ENCODE data around the gene TRIM6. TPM values are rescaled to one million over a fixed set of nuclear protein-coding genes. Genes with fewer than 3 reads are reported as not detected.
"Not testable (repeated sequence)": the region's sequence is repeated elsewhere in the genome, so short reads cannot be mapped to it uniquely, and the experiment has no call there.

Gene TRIM6
- 10 to 100 TPM; 16.9 to 73.5 (median 39.6) TPM for polyA plus RNA-seq (ENCODE audit: insufficient read length in 4 of 4)

GRCh38 chr11:5596607-5597201 is at the start of gene TRIM6:
Gene TRIM6 (plus strand): TSS chr11:5596637. CDS start chr11:5596898, 261 bp downstream.
- peak in 2 of 4 donors; percentile 31 to 38 for DNase-seq (ENCODE audit: low read depth in 4 of 4, low spot score in 3 of 4)

DNA sequence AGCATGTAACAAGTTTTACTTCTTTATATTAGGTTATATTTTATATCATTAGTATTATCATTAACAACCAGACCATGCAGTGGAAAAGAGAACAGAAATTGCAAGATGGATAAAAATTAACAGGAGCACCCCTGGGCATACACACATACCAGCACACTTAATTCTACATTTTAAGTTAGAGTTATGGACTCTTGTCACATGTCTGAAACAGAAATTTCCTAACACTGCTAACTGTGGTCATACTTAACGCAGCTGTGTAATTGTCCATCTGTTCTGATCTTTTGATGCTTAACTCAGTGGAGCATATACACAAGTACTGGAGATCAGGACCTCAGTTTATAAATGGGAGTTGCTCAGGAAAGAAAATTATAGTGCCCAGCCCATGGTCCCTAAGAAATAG is 48.5 kb upstream of the TRIM6 start:
- DNase-seq (ENCODE audit: low read depth in 4 of 4, low spot score in 3 of 4) = no peak

DNA sequence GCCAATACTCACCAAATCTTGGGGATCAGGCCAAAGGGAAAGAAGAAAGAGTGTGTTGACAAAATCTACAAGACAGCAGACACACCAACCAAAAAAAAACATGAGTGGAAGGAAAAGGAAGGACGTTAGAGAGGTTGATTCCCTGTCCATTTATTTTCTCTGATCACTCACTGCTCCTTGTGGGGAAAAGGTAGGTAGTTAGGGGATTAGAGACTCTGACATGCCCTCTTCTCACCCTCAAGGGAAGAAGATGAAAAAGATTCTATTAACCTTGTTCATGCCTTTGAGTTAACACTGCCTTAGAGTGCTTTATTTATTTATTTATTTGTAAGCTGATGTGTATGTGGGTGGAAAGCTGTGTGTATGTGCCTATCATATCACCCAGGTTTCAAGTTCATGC is 48.0 kb upstream of the TRIM6 start, which contains the start of gene OR52H1:
OR52H1 (minus strand) TSS at position 101 of the 400 bp plus-strand sequence. CDS start 3,035 bp downstream, outside the sequence.
- DNase-seq (ENCODE audit: low read depth in 4 of 4, low spot score in 3 of 4) = no peak

DNA sequence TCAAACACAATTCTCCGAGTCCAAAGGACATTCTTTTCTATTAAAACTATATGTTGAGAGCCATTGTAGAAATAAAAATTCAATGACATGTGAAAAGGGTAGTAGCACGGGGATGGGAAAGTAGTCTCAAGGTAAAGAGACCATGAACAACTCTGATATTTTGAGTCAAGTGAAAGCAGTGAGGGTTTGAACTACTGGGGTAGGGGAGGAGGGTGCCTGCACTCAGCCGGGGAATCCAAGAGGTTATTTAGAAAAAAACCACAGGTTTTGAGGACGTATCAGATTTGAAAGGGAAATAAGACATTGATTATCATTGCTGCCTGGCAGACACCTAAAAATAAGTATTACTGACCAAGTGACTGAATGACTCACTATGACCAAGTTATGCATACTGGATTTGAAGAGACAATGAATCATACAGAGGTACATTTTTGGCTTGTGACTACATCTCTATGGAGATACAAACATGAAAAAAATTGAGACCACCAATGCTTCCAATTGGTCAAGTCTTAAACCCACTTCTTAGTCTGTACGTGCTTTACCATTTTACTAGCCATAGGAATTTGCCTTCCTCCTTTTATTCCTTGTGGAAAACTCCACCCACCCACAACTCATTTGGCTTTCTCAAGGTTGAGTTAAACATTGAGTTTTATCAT is 45.9 kb upstream of the TRIM6 start:
- no peak for DNase-seq (ENCODE audit: low read depth in 4 of 4, low spot score in 3 of 4)

GRCh38 chr11:5553343-5553742 is 43.1 kb upstream of the TRIM6 start:
- DNase-seq (ENCODE audit: low read depth in 4 of 4, low spot score in 3 of 4) = no peak

DNA sequence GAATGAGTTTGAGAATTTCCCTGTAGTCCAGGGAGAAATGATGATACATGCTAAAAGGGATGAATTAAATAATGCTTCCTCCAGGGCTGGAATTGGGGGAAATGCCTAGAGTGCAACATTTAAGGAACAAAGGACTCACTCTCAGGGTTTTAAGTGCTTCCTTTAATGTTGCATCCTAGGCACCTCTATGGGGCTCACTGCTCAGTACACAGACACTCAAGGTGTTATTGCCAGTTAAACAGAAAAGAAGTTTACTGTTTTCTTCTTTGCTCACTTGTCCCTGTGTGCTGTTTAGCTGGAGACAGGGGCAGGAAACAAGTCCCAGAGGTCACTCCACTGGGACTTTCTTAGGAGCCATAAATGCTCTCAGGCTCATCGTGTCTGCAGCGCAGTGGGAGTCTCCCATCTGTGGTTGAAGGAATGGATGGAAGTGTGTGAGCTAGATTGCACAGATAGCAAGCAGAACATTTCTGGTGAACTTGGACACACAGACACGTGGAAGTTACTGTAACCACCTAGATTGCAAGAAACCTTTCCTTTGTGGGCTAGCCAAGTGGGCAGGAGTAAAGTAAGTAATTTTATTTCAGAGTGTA is 39.7 kb upstream of the TRIM6 start:
- DNase-seq (ENCODE audit: low read depth in 4 of 4, low spot score in 3 of 4) = no peak

GRCh38 chr11:5557751-5558150 is 38.7 kb upstream of the TRIM6 start:
- no peak for DNase-seq (ENCODE audit: low read depth in 4 of 4, low spot score in 3 of 4)

DNA sequence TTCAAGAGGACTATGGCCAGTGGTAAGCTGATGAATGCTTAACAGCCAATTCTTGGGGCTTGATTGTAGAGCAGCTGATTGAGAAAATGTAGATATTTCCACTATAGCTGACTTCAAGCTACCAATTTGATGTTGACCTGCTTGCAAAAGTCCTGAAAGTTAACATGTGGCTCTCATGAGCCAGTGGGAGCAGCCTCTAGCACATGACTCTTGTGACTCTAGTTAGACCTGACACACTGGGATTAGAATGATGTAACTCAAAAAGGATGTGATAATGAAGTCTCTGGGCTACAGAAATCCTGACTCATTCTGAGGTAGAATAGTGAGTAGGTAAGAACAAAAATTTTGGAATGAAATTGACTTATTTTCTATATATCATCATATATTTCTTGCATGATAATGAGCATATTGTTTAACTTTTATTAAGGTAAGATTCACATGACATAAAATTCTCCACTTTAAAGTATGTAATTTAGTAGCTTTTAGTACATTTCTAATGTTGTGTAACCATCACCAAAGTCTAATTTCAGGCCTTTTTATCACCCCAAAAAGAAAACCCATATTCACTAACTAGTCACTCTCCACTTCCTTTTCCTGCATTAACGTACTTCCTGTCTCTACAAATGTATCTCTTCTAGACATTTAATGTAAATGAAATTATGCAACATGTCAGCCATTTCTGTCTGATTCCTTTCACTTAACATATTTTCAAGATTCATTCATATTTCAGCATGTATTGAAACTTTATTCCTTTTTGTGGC is 32.0 kb upstream of the TRIM6 start:
- no peak for DNase-seq (ENCODE audit: low read depth in 4 of 4, low spot score in 3 of 4)

- DNase-seq (ENCODE audit: low read depth in 4 of 4, low spot score in 3 of 4) = no peak
Measured at GRCh38 chr11:5574654-5575053, 21.8 kb upstream of the TRIM6 start.

DNA sequence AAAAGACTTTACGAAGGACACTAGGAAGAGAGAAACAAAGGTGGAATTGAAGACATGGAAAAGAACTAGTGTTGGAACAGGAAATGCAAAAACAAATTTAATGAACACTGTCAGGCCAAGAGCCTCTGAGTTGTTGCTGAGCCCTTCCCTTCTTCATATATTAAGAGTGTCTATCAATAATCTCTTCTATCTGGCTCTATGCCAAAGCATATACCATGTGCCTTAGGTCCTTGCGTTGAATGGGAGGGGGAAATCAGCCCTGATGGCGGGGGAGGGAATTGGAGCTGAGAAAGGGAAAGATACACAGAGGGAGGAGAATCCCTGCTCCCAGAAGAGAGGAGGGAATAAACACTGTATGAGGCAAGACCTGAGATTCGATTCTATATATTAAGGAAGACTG is 21.3 kb upstream of the TRIM6 start:
- no peak for DNase-seq (ENCODE audit: low read depth in 4 of 4, low spot score in 3 of 4)

- no peak for DNase-seq (ENCODE audit: low read depth in 4 of 4, low spot score in 3 of 4)
Measured at GRCh38 chr11:5577101-5577500, 19.3 kb upstream of the TRIM6 start.

DNA sequence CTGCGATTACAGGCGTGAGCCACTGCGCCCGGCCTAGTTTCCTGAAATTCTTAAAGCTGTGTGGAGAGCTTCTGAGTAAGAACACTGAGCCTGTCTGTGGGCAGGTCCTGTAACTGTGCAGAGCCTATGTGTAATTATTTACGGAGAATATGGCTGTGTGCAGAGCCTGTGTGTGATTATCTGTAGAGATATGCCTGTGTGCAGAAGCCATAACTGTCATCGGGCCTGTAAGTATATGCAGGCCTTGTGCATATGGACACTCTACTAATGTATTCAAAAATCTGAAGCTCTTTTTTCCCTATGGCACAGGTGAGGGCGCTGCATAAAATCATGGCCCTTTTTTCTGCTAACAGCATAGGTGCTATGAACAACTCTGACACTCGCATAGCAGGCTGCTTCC is 15.9 kb upstream of the TRIM6 start, which contains the start of gene OR52B6:
OR52B6 (plus strand) TSS at position 301 of the 400 bp plus-strand sequence; CDS start at position 301, 0 bp downstream.
- DNase-seq (ENCODE audit: low read depth in 4 of 4, low spot score in 3 of 4) = no peak

DNA sequence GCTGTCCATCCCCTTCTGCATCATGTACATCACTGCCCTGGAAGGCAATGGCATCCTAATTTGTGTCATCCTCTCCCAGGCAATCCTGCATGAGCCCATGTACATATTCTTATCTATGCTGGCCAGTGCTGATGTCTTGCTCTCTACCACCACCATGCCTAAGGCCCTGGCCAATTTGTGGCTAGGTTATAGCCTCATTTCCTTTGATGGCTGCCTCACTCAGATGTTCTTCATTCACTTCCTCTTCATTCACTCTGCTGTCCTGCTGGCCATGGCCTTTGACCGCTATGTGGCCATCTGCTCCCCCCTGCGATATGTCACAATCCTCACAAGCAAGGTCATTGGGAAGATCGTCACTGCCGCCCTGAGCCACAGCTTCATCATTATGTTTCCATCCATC is 15.4 kb upstream of the TRIM6 start:
- DNase-seq (ENCODE audit: low read depth in 4 of 4, low spot score in 3 of 4) = no peak

- not testable (repeated sequence) for DNase-seq (ENCODE audit: low read depth in 4 of 4, low spot score in 3 of 4)
Measured at GRCh38 chr11:5584458-5584857, 12.0 kb upstream of the TRIM6 start.

- DNase-seq (ENCODE audit: low read depth in 4 of 4, low spot score in 3 of 4) = not testable (repeated sequence)
Measured at GRCh38 chr11:5589906-5590305, 6.5 kb upstream of the TRIM6 start.

GRCh38 chr11:5591613-5592012 is 4.8 kb upstream of the TRIM6 start:
- DNase-seq (ENCODE audit: low read depth in 4 of 4, low spot score in 3 of 4) = no peak

GRCh38 chr11:5592615-5593014 is 3.8 kb upstream of the TRIM6 start:
- DNase-seq (ENCODE audit: low read depth in 4 of 4, low spot score in 3 of 4) = no peak

DNA sequence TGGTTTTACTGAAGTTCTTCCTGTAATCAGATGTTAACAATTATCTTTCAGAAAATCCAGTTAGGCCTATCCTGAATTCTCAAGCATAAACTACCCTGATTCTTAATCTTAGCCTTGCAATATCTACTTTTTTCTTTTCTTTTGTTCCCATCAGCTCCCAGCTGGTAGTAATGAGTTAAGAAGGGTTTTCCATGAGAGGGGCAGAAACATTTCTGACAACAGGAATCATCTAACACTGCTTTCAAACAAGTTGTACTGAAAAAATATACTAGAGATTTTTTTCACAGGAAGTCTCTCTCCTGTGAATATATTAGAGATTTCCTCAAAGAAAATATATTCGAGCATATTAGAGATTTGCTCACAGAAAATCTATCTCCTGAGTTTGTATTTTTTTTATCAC is 3.3 kb upstream of the TRIM6 start:
- DNase-seq (ENCODE audit: low read depth in 4 of 4, low spot score in 3 of 4) = no peak

- DNase-seq (ENCODE audit: low read depth in 4 of 4, low spot score in 3 of 4) = no peak
Measured at GRCh38 chr11:5597953-5598352, 1.5 kb downstream of the TRIM6 start.

DNA sequence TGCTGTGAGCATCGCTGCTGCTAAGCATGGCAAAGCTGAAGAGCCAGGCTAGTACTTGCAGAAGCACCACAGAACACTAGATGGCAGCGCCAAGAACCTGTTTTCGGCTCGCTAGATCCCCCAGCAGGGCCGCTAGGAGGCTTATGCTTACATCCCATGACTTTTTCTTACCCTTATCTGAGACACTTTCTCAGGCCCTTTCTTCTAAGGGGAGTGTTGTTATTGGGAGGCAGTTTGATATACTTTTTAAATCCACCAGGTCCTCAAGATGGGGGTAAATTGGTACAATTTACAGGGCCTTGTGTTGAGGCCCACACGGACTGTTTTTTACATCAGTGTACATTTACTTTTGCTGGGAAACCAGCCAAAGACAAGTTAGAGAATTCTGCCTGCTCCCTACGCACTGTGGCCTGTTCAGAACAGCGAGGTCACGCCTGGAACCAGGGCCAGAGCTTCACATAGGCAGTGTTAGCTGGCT is 4.0 kb downstream of the TRIM6 start:
- peak in 2 of 4 donors; percentile 37 to 54 for DNase-seq (ENCODE audit: low read depth in 4 of 4, low spot score in 3 of 4)

- DNase-seq (ENCODE audit: low read depth in 4 of 4, low spot score in 3 of 4) = not testable (repeated sequence)
Measured at GRCh38 chr11:5602791-5603190, 6.4 kb downstream of the TRIM6 start.
